ENCODE data around the gene CCNO.

- TF ChIP-seq POLR2AphosphoS5 (IDR thresholded peaks at IDR 0.05; ENCODE audit: low read depth) (no peak), EZH2phosphoT487 (IDR thresholded peaks at IDR 0.05; ENCODE audit: unreplicated experiment) (no peak), EZH2 (IDR thresholded peaks at IDR 0.05; ENCODE audit: low read depth, unreplicated experiment) (no peak), CREB1 (CRISPR knock-in tag; IDR thresholded peaks at IDR 0.05; ENCODE audit: low read depth) (no peak), ZNF114 (CRISPR knock-in tag; IDR thresholded peaks at IDR 0.05) (no peak), REST (IDR thresholded peaks at IDR 0.05; ENCODE audit: unreplicated experiment) (no peak), JUNB (IDR thresholded peaks at IDR 0.05; ENCODE audit: unreplicated experiment) (no peak), STAT1 (IDR thresholded peaks at IDR 0.05; ENCODE audit: unreplicated experiment) (no peak)
- TF ChIP-seq, protein P1, sequence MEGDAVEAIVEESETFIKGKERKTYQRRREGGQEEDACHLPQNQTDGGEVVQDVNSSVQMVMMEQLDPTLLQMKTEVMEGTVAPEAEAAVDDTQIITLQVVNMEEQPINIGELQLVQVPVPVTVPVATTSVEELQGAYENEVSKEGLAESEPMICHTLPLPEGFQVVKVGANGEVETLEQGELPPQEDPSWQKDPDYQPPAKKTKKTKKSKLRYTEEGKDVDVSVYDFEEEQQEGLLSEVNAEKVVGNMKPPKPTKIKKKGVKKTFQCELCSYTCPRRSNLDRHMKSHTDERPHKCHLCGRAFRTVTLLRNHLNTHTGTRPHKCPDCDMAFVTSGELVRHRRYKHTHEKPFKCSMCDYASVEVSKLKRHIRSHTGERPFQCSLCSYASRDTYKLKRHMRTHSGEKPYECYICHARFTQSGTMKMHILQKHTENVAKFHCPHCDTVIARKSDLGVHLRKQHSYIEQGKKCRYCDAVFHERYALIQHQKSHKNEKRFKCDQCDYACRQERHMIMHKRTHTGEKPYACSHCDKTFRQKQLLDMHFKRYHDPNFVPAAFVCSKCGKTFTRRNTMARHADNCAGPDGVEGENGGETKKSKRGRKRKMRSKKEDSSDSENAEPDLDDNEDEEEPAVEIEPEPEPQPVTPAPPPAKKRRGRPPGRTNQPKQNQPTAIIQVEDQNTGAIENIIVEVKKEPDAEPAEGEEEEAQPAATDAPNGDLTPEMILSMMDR (conservative IDR thresholded peaks at IDR 0.05; ENCODE audit: low read depth in 2 of 2): peak; percentile 52 to 53
These were observed 46.0 kb downstream of the CCNO start for GRCh38 chr5:55187370-55187769.
